Right lobe of liver (tissue), 4 donors: ENCODE data around the gene ABCG2.

Experiments
- POLR2A ChIP-seq: fragments of 450-650 bp; IDR thresholded peaks from one replicate; pipeline ENCODE4 v1.6.1; 2017; ENCODE audit warnings: antibody characterized with exemption, mild to moderate bottlenecking
- TF ChIP-seq, protein P1 (sequence below), 4 donors: fragments of 200-600 bp in 3 of 4; fragments of 450-650 bp in 1 of 4; IDR thresholded peaks; one replicate each; pipeline versions ENCODE4 v1.5.1 to v1.8.0; 2016 to 2022; ENCODE audit warnings: antibody characterized with exemption in 4 of 4, mild to moderate bottlenecking in 2 of 4
- donor health status: DM: no; HTN: no; CAD: no.
- donor health status: DM: no; HTN: no; CAD: no.
- donor health status: DM: no; HTN: yes; CAD: no.

DNA sequence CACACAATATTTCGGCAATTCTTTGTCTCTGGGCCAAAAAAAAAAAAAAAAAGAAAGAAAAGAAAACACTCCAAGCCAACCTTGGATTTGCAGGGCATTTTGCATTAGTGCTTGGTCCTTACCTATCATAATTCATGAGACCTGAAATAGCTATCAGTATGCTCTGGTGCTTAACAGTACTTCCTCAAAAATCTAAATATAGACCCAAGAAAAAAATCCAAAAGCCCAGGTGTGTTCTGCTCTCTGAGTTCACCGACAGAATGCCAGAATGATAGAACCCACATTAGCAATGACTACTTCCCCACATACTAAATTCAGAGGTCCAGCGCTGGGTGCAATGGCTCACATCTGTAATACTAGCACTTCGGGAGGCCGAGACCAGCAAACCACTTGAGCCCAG is 42.9 kb downstream of the ABCG2 start:
- no peak for TF ChIP-seq POLR2A
- TF ChIP-seq, protein P1, sequence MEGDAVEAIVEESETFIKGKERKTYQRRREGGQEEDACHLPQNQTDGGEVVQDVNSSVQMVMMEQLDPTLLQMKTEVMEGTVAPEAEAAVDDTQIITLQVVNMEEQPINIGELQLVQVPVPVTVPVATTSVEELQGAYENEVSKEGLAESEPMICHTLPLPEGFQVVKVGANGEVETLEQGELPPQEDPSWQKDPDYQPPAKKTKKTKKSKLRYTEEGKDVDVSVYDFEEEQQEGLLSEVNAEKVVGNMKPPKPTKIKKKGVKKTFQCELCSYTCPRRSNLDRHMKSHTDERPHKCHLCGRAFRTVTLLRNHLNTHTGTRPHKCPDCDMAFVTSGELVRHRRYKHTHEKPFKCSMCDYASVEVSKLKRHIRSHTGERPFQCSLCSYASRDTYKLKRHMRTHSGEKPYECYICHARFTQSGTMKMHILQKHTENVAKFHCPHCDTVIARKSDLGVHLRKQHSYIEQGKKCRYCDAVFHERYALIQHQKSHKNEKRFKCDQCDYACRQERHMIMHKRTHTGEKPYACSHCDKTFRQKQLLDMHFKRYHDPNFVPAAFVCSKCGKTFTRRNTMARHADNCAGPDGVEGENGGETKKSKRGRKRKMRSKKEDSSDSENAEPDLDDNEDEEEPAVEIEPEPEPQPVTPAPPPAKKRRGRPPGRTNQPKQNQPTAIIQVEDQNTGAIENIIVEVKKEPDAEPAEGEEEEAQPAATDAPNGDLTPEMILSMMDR (IDR thresholded peaks at IDR 0.05): no peak
